ENCODE results near the gene LHPP. TPM values are rescaled to one million over a fixed set of nuclear protein-coding genes. Genes with fewer than 3 reads are reported as not detected.

The LHPP gene
- total RNA-seq, 1 donor = 12.5 TPM

GRCh38 chr10:124628676-124629021 lies 167.0 kb downstream of the LHPP start:
- DNase-seq (ENCODE audit: low read depth) = no peak
- TF ChIP-seq, protein P1, sequence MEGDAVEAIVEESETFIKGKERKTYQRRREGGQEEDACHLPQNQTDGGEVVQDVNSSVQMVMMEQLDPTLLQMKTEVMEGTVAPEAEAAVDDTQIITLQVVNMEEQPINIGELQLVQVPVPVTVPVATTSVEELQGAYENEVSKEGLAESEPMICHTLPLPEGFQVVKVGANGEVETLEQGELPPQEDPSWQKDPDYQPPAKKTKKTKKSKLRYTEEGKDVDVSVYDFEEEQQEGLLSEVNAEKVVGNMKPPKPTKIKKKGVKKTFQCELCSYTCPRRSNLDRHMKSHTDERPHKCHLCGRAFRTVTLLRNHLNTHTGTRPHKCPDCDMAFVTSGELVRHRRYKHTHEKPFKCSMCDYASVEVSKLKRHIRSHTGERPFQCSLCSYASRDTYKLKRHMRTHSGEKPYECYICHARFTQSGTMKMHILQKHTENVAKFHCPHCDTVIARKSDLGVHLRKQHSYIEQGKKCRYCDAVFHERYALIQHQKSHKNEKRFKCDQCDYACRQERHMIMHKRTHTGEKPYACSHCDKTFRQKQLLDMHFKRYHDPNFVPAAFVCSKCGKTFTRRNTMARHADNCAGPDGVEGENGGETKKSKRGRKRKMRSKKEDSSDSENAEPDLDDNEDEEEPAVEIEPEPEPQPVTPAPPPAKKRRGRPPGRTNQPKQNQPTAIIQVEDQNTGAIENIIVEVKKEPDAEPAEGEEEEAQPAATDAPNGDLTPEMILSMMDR (IDR thresholded peaks at IDR 0.05; ENCODE audit: insufficient read depth, low read depth, low read length) = no peak
- no peak overlapping the region for H3K4me3 ChIP-seq (ENCODE audit: low read depth, low read length)

- DNase-seq (ENCODE audit: low read depth) = no peak
- H3K4me3 ChIP-seq (ENCODE audit: low read depth, low read length) = no peak overlapping the region
- TF ChIP-seq, protein P1 (IDR thresholded peaks at IDR 0.05; ENCODE audit: insufficient read depth, low read depth, low read length) = no peak
These were observed 167.8 kb downstream of the LHPP start for GRCh38 chr10:124629415-124629814.

GRCh38 chr10:124629842-124630241 lies 168.2 kb downstream of the LHPP start:
- TF ChIP-seq, protein P1 (IDR thresholded peaks at IDR 0.05; ENCODE audit: insufficient read depth, low read depth, low read length) = no peak
- no peak overlapping the region for H3K4me3 ChIP-seq (ENCODE audit: low read depth, low read length)
- no peak for DNase-seq (ENCODE audit: low read depth)

- TF ChIP-seq, protein P1 (IDR thresholded peaks at IDR 0.05; ENCODE audit: insufficient read depth, low read depth, low read length) = no peak
- no peak for DNase-seq (ENCODE audit: low read depth)
- H3K4me3 ChIP-seq (ENCODE audit: low read depth, low read length) = no peak overlapping the region
These were observed 168.9 kb downstream of the LHPP start for GRCh38 chr10:124630551-124630950.

DNA sequence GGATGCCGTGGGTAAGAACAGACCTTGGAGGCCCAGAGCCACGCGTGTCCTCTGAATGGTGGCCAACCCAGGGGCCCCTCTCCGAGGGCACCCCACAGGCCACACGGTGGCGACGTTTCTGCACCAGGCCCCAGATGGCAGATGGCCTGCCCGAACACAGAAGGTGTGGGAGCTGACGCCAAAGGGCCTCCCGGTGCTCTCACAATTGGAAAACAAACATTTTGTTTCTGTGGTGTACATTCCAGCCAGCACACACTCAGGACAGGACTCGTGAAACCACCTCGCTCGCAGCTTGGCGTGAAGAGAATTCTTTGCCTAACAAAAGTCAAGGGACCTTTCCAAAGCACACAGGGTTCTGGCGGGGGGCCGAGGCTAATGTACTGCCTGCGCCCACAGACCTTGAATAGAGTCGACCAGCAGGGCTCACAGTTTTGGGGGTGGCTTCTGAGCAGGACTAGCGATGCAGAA lies 170.5 kb downstream of the LHPP start:
- H3K4me3 ChIP-seq (ENCODE audit: low read depth, low read length) = no peak overlapping the region
- DNase-seq (ENCODE audit: low read depth) = peak; percentile 67
- TF ChIP-seq, protein P1 (IDR thresholded peaks at IDR 0.05; ENCODE audit: insufficient read depth, low read depth, low read length) = peak; percentile 56

GRCh38 chr10:124632566-124632965 lies 170.9 kb downstream of the LHPP start:
- no peak overlapping the region for H3K4me3 ChIP-seq (ENCODE audit: low read depth, low read length)
- TF ChIP-seq, protein P1 (IDR thresholded peaks at IDR 0.05; ENCODE audit: insufficient read depth, low read depth, low read length) = no peak
- DNase-seq (ENCODE audit: low read depth) = no peak

- H3K4me3 ChIP-seq (ENCODE audit: low read depth, low read length) = no peak overlapping the region
- TF ChIP-seq, protein P1 (IDR thresholded peaks at IDR 0.05; ENCODE audit: insufficient read depth, low read depth, low read length) = no peak
- no peak for DNase-seq (ENCODE audit: low read depth)
These were observed 174.8 kb downstream of the LHPP start for GRCh38 chr10:124636271-124636995.

All from fibroblast of villous mesenchyme (primary cell).